Measurements from ENCODE around the gene HLF.

Gene HLF, protein sequence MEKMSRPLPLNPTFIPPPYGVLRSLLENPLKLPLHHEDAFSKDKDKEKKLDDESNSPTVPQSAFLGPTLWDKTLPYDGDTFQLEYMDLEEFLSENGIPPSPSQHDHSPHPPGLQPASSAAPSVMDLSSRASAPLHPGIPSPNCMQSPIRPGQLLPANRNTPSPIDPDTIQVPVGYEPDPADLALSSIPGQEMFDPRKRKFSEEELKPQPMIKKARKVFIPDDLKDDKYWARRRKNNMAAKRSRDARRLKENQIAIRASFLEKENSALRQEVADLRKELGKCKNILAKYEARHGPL

GRCh38 chr17:55264645-55265298, at the start of gene HLF:
HLF (plus strand) TSS chr17:55264960; CDS start chr17:55265485, 525 bp downstream.
- no peak for DNase-seq

- no peak for DNase-seq
Measured at GRCh38 chr17:55215711-55216110, 49.0 kb upstream of the HLF start.

DNA sequence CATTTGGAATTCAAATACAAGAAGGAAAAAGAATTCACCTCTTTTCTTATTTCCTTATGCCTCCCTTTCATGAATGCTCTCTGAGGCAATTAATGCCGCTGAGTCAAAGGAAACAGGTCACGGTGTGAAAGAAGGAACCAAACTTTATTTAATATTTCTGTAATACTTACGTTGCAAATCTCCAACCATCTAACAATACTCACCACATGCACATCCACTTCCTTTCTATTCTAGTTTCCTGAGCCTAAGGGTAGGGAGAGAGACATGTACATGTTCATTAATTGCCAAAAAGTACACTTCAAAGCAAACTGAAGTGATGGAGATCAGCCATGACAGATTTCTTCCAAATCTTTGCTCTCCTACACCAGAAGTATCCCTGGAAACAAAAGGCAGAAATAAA, 47.9 kb upstream of the HLF start:
- no peak for DNase-seq

DNA sequence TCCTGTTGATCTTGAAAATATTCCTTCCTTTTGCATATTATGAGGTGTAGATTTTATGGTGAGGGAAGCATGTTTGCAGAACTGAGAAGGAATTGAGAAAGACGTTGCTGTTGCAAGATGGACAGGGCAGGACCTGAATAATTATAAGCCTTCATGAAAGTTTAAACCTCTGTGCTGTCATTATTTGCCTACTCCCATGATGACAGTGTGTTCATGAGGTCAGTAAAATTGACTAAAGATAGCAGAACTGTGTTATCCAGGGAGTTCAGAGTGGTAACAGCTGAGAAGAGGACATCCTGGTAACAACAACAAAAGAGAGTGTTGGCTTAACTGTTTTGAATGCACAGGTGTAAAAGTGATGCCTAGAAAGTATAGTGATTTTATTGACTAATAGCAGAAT, 45.3 kb upstream of the HLF start:
- DNase-seq = no peak

DNA sequence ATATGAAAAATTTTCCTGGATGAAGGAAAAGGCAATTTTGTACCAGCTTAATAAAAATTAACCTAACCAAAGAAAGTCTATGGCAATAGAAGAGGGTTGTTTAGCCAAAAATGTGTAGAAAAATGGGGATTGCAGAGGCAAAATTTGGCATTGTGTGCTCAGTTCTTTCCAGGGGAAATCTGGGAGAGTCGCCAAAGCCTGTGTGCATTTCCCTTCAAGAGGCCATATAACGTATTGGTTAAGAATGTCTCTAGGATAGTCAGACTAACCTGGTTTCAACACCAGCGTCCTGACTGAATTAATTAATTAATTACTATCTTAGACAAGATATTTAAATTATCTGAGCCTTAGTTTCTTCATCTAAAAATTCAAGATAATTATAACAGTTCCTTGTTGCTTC, 44.8 kb upstream of the HLF start:
- no peak for DNase-seq

DNA sequence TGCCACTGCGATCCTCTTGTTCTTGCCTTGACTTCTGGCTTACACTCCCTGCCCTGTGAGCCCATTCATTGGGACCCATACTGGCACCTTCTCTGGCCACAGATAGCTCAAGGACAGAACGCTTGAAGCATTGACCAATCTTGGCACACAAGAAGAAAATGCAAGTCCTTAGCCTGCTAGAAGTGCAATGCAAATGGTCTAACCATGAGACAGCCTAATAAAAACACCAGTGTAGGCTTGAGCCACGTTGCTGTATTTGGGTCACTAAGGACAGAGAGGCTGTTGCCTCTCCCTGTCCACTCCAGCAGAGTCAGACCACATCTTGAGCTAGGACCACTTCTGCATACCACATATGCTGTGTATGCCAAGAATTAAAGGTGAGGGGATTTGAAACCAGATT, 41.2 kb upstream of the HLF start:
- no peak for DNase-seq

GRCh38 chr17:55224746-55225145, 40.0 kb upstream of the HLF start:
- no peak for DNase-seq

DNA sequence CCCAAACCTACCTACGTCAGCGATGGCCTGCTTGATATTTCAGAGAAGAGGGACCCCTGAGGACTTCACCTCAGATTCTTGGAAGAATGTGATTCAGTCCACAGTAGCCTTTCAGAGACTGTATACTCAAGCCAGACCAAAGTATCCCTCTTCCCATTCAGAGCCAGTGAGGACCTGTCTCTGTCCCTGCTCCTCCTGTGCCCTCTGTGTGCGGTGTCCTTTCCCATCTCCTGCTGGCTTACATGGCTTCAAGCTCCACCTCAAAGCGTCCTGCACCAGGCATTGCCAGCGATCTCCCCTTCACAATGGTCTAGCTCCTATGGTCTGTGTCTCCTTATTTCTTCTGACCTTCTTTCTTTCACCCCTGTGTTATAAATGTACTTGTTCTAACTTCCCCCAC, 39.5 kb upstream of the HLF start:
- DNase-seq = no peak

- no peak for DNase-seq
Measured at GRCh38 chr17:55228683-55229192, 36.0 kb upstream of the HLF start.

DNA sequence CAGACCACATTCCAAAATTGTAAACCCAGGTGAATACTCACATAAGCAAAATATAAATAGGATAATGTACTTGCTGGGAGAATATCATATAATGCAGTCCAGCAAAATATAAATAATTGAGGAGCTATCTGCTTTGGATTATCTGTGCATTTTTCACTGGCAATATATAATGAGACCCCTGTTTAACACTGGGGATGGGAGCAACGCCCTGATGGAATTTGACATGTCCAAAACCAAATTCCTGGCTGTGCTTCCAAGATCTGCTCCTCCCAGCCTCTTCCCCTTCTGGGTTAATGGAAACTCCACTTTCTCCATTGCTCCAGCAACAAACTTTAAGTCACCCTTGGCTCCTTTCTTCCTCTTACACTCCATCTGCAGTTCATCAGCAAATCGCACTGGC, 35.5 kb upstream of the HLF start:
- DNase-seq = no peak

DNA sequence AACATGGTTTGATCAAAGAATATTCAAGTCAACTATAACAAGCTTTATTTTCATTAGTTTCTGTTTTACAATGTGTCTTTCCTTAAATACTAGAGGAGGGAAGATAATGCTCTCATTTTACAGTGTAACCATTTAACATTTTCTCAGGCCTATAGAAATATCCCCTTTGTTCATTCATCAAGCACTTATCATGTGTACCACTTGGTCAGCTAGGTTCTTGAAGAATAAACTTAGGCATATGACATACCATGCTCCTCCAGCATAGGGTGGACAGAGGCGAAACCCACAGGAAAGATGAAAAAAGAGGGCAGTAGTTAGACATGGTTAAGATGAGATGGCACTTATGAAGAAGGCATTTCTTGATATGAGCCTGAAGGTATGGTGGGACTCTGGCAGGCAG, 34.0 kb upstream of the HLF start:
- no peak for DNase-seq

- no peak for DNase-seq
Measured at GRCh38 chr17:55233840-55234239, 30.9 kb upstream of the HLF start.

- no peak for DNase-seq
Measured at GRCh38 chr17:55236316-55236715, 28.4 kb upstream of the HLF start.

- DNase-seq = no peak
Measured at GRCh38 chr17:55237268-55237667, 27.5 kb upstream of the HLF start.

- DNase-seq = no peak
Measured at GRCh38 chr17:55237841-55238178, 26.9 kb upstream of the HLF start.

GRCh38 chr17:55238179-55238930, 26.4 kb upstream of the HLF start:
- DNase-seq = no peak

DNA sequence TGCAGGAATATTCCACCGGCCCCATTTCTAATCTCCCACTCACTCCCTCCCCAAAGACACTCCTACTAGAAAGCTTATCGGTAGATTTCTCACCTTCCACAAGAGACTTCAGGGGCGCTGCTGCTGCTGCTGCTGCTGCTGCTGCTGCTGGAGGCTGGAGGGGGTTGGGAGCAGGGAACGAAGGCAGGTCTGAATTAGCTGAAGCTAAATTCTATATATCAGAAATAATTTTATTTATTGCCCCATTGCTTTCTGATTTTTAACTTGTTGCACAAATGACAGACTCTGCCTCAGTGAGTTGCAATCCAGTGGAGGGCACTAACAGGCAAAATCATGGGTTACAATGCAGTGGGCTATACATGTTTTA, 25.8 kb upstream of the HLF start:
- no peak for DNase-seq

GRCh38 chr17:55241097-55241496, 23.7 kb upstream of the HLF start:
- no peak for DNase-seq

DNA sequence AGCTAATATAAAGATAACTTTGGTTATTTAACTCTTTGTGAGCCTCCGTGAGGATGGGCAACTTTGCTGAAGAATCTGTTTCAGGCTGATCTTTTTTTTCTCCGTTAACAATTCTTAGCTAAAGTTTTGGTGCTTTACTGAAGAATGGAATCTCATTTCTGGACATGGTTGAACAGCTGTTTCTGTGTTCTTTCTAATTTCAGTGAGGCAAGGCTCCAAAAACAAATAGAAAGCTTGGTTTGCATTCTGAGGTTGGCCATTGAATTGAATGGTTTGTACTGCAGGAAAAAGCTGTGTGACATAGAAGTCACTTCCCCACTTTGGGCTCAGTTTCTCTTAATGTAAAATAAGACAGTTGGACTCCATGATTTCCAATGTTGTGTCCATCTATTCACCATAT, 22.3 kb upstream of the HLF start:
- DNase-seq = no peak

- no peak for DNase-seq
Measured at GRCh38 chr17:55245986-55246385, 18.8 kb upstream of the HLF start.

DNA sequence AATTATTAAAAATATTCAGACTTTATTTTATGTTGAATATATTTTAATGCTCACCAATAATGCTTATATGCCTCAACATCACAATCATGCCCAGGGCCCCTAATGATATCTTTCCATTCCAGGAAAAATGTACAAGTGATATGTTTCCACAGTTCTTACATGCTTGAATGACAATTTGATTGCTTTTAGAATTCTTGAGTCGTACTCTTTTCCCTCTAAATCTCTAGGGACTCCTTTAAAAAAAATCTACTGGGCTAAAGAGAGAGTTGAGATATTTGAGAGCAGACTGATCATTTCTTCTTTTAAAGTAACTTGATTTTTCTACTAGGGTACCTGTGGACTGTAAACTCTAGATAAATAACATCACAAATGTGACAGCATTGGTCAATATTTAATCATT, 18.2 kb upstream of the HLF start:
- DNase-seq = no peak

DNA sequence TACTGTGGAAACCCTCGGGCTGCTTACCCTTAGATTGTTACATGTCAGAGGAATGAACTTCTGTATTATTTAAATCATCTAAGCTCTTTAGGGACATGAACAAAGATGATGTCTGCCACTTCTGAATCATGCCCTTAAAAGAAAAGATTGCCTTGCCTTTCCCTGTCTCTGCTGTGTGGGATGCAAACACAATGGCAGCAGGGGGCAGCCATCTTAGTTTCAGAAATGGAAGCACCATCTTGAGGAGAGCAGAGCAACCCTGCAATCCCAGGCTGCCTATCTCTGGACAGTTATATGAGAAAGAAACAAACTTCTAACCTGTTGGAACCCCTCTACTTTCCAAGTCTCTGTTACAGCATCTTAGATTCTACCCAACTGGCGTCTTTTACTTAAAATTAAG, 16.7 kb upstream of the HLF start:
- no peak for DNase-seq

DNA sequence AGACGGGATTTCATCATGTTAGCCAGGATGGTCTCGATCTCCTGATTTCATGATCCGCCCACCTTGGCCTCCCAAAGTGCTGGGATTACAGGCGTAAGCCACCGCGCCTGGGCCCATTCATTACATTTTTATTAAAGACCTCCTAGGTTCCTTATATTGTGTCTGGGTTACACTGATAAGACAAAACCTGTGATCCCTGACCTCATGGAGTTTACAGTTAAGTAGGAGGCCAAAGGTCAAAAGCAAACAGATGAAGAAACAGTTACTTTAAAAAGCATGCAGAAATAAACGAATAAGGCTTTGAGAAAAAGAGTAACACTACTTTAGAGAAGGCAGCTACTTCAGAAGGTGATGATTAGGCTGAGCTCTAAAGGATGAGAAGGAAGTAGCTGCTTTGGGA, 14.9 kb upstream of the HLF start:
- DNase-seq = no peak

GRCh38 chr17:55254375-55254774, 10.4 kb upstream of the HLF start:
- DNase-seq = no peak

Data from NK-92 treated with Interleukin-12 subunit alpha and Interleukin-12 subunit beta, amount 100 ng/mL, for 24 hours (cell line).